Cardiac fibroblast (primary cell): ENCODE measurements around the gene ANKRD39.

Source experiments
- DNase-seq, 2 donors: peaks; one replicate each; pipeline versions ENCODE4 v3.0.0 to v3.0.0-alpha.2; 2010; ENCODE audit warnings: low read depth in 2 of 2
- H3K4me3 ChIP-seq, 2 donors: replicated peaks in 1 of 2; 1 replicate in 1 of 2; 2 replicates in 1 of 2; pipeline ENCODE4 v1.5.1; 2011; ENCODE audit warnings: low read depth in 2 of 2, low read length in 2 of 2, mild to moderate bottlenecking in 2 of 2, moderate library complexity in 1 of 2
- TF ChIP-seq, protein P1 (sequence below): IDR thresholded peaks from one replicate; pipeline ENCODE4 v1.5.1; 2011; ENCODE audit warnings: low read depth, mild to moderate bottlenecking, low read length, inconsistent platforms

ANKRD39 gene, protein sequence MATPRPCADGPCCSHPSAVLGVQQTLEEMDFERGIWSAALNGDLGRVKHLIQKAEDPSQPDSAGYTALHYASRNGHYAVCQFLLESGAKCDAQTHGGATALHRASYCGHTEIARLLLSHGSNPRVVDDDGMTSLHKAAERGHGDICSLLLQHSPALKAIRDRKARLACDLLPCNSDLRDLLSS

GRCh38 chr2:96857667-96858372 is at the start of gene ANKRD39:
TSS of gene ANKRD39 (minus strand) at chr2:96858016. CDS start at chr2:96857987, 29 bp downstream.
- DNase-seq = peak; percentile 99
- TF ChIP-seq, protein P1, sequence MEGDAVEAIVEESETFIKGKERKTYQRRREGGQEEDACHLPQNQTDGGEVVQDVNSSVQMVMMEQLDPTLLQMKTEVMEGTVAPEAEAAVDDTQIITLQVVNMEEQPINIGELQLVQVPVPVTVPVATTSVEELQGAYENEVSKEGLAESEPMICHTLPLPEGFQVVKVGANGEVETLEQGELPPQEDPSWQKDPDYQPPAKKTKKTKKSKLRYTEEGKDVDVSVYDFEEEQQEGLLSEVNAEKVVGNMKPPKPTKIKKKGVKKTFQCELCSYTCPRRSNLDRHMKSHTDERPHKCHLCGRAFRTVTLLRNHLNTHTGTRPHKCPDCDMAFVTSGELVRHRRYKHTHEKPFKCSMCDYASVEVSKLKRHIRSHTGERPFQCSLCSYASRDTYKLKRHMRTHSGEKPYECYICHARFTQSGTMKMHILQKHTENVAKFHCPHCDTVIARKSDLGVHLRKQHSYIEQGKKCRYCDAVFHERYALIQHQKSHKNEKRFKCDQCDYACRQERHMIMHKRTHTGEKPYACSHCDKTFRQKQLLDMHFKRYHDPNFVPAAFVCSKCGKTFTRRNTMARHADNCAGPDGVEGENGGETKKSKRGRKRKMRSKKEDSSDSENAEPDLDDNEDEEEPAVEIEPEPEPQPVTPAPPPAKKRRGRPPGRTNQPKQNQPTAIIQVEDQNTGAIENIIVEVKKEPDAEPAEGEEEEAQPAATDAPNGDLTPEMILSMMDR = peak; percentile 56
- peak within 1 kb of the TSS; percentile 76 to 78 for H3K4me3 ChIP-seq

DNA sequence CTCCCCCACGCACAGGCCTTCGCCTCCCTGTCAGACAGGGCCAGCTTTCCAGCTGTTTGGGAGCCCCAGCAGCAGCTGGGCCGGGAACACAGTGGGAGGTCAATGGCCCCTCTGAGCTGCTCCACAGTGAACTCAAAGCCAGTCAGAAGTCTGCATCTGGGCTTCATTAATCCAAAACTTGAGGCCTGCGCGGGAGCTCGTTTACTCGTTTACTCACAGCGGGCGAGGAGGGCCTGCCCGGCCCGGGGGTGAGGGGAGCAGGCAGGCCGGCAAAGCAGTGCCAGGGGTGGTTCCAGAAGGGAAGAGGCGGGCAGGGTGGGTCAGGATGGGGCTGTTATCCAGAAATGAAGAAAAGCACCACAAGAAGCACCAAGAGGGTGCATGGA is 48.9 kb upstream of the ANKRD39 start:
- TF ChIP-seq, protein P1 = no peak
- DNase-seq = no peak
- H3K4me3 ChIP-seq = no peak overlapping the region

- TF ChIP-seq, protein P1 = no peak
- no peak overlapping the region for H3K4me3 ChIP-seq
- no peak for DNase-seq
Observed at GRCh38 chr2:96903815-96904214, 46.0 kb upstream of the ANKRD39 start.

- TF ChIP-seq, protein P1 = no peak
- no peak for DNase-seq
Observed at GRCh38 chr2:96903318-96903717, 45.5 kb upstream of the ANKRD39 start.

DNA sequence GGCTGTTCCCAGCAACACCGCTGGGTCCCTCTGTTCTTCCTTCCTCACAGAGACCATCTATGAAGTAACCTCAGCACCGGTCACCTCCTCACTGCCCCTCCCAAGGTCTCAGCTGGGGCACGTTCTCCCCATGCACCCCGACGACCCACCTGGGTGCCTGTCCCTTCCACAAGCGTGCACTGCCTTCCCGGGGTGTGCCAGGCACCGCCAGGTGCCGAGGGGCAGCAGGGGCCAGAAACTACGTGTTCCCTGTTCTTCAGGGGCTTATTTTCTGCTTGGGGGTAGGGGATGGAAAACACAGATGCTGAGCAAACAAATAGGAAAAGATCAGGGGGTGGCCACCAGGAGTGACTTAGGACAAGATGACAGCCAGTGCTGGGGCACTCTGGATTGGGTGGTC is 42.4 kb upstream of the ANKRD39 start:
- no peak for DNase-seq
- TF ChIP-seq, protein P1 = no peak
- no peak overlapping the region for H3K4me3 ChIP-seq

More at GRCh38 chr2:96903318-96903717, 45.5 kb upstream of the ANKRD39 start:
- H3K4me3 ChIP-seq = no peak overlapping the region

- no peak for DNase-seq
- no peak overlapping the region for H3K4me3 ChIP-seq
- TF ChIP-seq, protein P1 = no peak
Observed at GRCh38 chr2:96899413-96899741, 41.6 kb upstream of the ANKRD39 start.
